SH-SY5Y (cell line): ENCODE data around the gene CEBPE.

Source experiments
- GATA2 ChIP-seq: IDR thresholded peaks from 2 replicates; pipeline ENCODE4 v1.6.1; 2011; ENCODE audit warnings: mild to moderate bottlenecking, low read depth, low read length
- GATA3 ChIP-seq: IDR thresholded peaks from 2 replicates; pipeline ENCODE4 v1.6.1; 2011; ENCODE audit warnings: low read depth, mild to moderate bottlenecking, low read length, moderate library complexity

DNA sequence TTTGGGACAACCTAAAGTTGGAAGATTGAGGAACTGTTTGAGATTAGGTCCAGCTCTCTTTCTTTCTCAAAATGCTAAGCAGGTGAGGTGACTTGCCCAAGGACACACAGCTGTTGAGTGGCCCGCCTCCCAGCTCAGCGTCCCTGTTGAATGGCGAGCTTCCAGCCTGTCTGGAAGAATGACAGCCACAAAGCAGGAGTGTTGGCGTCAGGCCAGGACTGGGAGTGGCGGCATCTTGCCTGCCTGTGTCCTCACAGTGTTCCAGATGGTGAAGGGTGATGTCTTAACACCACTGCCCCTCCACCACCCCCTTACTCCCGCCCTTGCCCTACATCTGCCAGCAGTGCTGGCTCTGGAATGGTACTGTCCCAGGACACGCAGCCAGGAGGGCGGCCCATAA lies 4.4 kb upstream of the CEBPE start:
- TF ChIP-seq GATA2 (no peak), GATA3 (no peak)
